Measurements from ENCODE around the gene NQO2. TPM values are rescaled to one million over a fixed set of nuclear protein-coding genes. Genes with fewer than 3 reads are reported as not detected.

The NQO2 gene
- total and polyA plus RNA-seq, 2 of the 13 experiments (the other 11 are each of a cell fraction or from before 2014, with no cell fraction given): 32.2 to 56.5 TPM

DNA sequence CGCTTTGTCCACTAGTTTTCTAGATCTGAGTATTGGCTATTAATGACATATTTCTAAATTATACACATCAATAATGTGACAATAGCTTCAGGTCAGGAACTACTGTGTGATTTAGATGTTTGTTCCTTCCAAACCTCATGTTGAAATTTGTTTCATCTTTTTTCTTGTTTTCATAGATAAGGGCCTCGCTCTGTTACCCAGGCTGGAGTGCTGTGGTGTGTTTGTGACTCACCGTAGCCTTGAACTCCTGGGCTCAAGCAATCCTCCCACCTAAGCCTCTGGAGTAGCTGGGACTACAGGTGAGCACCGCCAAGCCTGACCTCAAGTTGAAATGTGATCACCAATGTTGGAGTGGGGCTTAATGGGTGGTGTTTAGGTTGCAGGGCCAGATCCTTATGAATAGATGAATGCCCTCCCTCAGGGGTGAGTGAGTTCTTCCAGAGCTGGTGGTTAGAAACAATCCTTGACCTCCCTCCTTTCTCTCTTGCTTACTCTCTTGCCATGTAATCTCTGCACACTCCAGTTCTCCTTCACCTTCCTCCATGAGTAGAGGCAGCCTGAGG, 5.9 kb upstream of the NQO2 start (continued):
- TF ChIP-seq, protein P1, sequence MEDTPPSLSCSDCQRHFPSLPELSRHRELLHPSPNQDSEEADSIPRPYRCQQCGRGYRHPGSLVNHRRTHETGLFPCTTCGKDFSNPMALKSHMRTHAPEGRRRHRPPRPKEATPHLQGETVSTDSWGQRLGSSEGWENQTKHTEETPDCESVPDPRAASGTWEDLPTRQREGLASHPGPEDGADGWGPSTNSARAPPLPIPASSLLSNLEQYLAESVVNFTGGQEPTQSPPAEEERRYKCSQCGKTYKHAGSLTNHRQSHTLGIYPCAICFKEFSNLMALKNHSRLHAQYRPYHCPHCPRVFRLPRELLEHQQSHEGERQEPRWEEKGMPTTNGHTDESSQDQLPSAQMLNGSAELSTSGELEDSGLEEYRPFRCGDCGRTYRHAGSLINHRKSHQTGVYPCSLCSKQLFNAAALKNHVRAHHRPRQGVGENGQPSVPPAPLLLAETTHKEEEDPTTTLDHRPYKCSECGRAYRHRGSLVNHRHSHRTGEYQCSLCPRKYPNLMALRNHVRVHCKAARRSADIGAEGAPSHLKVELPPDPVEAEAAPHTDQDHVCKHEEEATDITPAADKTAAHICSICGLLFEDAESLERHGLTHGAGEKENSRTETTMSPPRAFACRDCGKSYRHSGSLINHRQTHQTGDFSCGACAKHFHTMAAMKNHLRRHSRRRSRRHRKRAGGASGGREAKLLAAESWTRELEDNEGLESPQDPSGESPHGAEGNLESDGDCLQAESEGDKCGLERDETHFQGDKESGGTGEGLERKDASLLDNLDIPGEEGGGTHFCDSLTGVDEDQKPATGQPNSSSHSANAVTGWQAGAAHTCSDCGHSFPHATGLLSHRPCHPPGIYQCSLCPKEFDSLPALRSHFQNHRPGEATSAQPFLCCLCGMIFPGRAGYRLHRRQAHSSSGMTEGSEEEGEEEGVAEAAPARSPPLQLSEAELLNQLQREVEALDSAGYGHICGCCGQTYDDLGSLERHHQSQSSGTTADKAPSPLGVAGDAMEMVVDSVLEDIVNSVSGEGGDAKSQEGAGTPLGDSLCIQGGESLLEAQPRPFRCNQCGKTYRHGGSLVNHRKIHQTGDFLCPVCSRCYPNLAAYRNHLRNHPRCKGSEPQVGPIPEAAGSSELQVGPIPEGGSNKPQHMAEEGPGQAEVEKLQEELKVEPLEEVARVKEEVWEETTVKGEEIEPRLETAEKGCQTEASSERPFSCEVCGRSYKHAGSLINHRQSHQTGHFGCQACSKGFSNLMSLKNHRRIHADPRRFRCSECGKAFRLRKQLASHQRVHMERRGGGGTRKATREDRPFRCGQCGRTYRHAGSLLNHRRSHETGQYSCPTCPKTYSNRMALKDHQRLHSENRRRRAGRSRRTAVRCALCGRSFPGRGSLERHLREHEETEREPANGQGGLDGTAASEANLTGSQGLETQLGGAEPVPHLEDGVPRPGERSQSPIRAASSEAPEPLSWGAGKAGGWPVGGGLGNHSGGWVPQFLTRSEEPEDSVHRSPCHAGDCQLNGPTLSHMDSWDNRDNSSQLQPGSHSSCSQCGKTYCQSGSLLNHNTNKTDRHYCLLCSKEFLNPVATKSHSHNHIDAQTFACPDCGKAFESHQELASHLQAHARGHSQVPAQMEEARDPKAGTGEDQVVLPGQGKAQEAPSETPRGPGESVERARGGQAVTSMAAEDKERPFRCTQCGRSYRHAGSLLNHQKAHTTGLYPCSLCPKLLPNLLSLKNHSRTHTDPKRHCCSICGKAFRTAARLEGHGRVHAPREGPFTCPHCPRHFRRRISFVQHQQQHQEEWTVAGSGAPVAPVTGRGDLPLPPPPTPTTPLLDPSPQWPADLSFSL (CRISPR knock-in tag; IDR thresholded peaks at IDR 0.05): no peak
- TF ChIP-seq, protein P2, sequence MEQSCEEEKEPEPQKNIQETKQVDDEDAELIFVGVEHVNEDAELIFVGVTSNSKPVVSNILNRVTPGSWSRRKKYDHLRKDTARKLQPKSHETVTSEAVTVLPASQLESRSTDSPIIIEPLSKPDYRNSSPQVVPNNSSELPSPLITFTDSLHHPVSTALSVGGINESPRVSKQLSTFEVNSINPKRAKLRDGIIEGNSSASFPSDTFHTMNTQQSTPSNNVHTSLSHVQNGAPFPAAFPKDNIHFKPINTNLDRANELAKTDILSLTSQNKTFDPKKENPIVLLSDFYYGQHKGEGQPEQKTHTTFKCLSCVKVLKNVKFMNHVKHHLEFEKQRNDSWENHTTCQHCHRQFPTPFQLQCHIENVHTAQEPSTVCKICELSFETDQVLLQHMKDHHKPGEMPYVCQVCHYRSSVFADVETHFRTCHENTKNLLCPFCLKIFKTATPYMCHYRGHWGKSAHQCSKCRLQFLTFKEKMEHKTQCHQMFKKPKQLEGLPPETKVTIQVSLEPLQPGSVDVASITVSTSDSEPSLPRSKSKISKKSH (CRISPR knock-in tag; IDR thresholded peaks at IDR 0.05; ENCODE audit: borderline replicate concordance): no peak
- TF ChIP-seq ZNF256 (CRISPR knock-in tag; conservative IDR thresholded peaks at IDR 0.05): no peak
- TF ChIP-seq STAG1 (CRISPR knock-in tag; IDR thresholded peaks at IDR 0.05): peak; percentile 13; the same call in 1 of the 2 replicates
- TF ChIP-seq, protein P3, sequence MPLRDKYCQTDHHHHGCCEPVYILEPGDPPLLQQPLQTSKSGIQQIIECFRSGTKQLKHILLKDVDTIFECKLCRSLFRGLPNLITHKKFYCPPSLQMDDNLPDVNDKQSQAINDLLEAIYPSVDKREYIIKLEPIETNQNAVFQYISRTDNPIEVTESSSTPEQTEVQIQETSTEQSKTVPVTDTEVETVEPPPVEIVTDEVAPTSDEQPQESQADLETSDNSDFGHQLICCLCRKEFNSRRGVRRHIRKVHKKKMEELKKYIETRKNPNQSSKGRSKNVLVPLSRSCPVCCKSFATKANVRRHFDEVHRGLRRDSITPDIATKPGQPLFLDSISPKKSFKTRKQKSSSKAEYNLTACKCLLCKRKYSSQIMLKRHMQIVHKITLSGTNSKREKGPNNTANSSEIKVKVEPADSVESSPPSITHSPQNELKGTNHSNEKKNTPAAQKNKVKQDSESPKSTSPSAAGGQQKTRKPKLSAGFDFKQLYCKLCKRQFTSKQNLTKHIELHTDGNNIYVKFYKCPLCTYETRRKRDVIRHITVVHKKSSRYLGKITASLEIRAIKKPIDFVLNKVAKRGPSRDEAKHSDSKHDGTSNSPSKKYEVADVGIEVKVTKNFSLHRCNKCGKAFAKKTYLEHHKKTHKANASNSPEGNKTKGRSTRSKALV (CRISPR knock-in tag; IDR thresholded peaks at IDR 0.05): no peak
- TF ChIP-seq SNAPC2 (CRISPR knock-in tag; IDR thresholded peaks at IDR 0.05): no peak
- no peak for TF ChIP-seq ZNF883 (CRISPR knock-in tag; IDR thresholded peaks at IDR 0.05; ENCODE audit: not compliant biosample characterization)
- no peak for TF ChIP-seq EHMT2 (IDR thresholded peaks at IDR 0.05; ENCODE audit: borderline replicate concordance, low read depth, low read length)
- TF ChIP-seq BRF2 (CRISPR knock-in tag; IDR thresholded peaks at IDR 0.05): no peak
- TF ChIP-seq BCL3 (CRISPR knock-in tag; IDR thresholded peaks at IDR 0.05): no peak
- TF ChIP-seq ZNF10 (CRISPR knock-in tag; IDR thresholded peaks at IDR 0.05; ENCODE audit: borderline replicate concordance, low read depth): no peak
- TF ChIP-seq POLR2AphosphoS2 (IDR thresholded peaks at IDR 0.05; ENCODE audit: low read depth, low read length): no peak
- TF ChIP-seq RCOR2 (CRISPR knock-in tag; IDR thresholded peaks at IDR 0.05): peak; percentile 70
- no peak for TF ChIP-seq PRPF4 (IDR thresholded peaks at IDR 0.05; ENCODE audit: low read depth, low read length, poor library complexity, severe bottlenecking)
- no peak for TF ChIP-seq ZNF337 (CRISPR knock-in tag; IDR thresholded peaks at IDR 0.05; ENCODE audit: borderline replicate concordance, low read depth)
- TF ChIP-seq RXRB (CRISPR knock-in tag; IDR thresholded peaks at IDR 0.05; ENCODE audit: borderline replicate concordance): peak; percentile 91
- TF ChIP-seq NR1H2 (CRISPR knock-in tag; IDR thresholded peaks at IDR 0.05; ENCODE audit: borderline replicate concordance, low read depth): no peak
